Ishikawa (cell line): ENCODE measurements around the gene CSNK2B.

Experiments
- CEBPB ChIP-seq: IDR thresholded peaks from 2 replicates; pipeline ENCODE4 v1.6.1; 2012
- CREB1 ChIP-seq: IDR thresholded peaks from 2 replicates; pipeline ENCODE4 v1.6.1; 2012; ENCODE audit warnings: low read depth
- EGR1 ChIP-seq: IDR thresholded peaks from 2 replicates; pipeline ENCODE4 v1.6.1; 2012
- EP300 ChIP-seq: IDR thresholded peaks from 2 replicates; pipeline ENCODE4 v1.6.1; 2012; ENCODE audit warnings: borderline replicate concordance
- FOXM1 ChIP-seq: IDR thresholded peaks from 2 replicates; pipeline ENCODE4 v1.6.1; 2012; ENCODE audit warnings: low read depth, borderline replicate concordance
- MAX ChIP-seq: IDR thresholded peaks from 2 replicates; pipeline ENCODE4 v1.6.1; 2012
- NFIC ChIP-seq: IDR thresholded peaks from 2 replicates; pipeline ENCODE4 v1.6.1; 2012
- RAD21 ChIP-seq: IDR thresholded peaks from 2 replicates; pipeline ENCODE4 v1.6.1; 2012; ENCODE audit warnings: low read depth
- REST ChIP-seq: IDR thresholded peaks from 2 replicates; pipeline ENCODE4 v1.6.1; 2012; ENCODE audit warnings: low read depth, mild to moderate bottlenecking
- TAF1 ChIP-seq: IDR thresholded peaks from 2 replicates; pipeline ENCODE4 v1.6.1; 2012; ENCODE audit warnings: low read depth, mild to moderate bottlenecking
- TCF12 ChIP-seq: IDR thresholded peaks from 2 replicates; pipeline ENCODE4 v1.6.1; 2012; ENCODE audit warnings: low read depth
- TEAD4 ChIP-seq: IDR thresholded peaks from 2 replicates; pipeline ENCODE4 v1.6.1; 2012
- USF1 ChIP-seq: IDR thresholded peaks from 2 replicates; pipeline ENCODE4 v1.6.1; 2012
- YY1 ChIP-seq: IDR thresholded peaks from 2 replicates; pipeline ENCODE4 v1.6.1; 2012; ENCODE audit warnings: low read depth
- ZBTB7A ChIP-seq: IDR thresholded peaks from 2 replicates; pipeline ENCODE4 v1.6.1; 2012; ENCODE audit warnings: low read depth

CSNK2B gene

GRCh38 chr6:31697555-31697954, 31.7 kb downstream of the CSNK2B start:
- no peak for TF ChIP-seq USF1
- no peak for TF ChIP-seq ZBTB7A
- no peak for TF ChIP-seq NFIC
- no peak for TF ChIP-seq TCF12
- no peak for TF ChIP-seq CREB1
- TF ChIP-seq MAX = no peak
- TF ChIP-seq RAD21 = no peak
- TF ChIP-seq EP300 = no peak
- no peak for TF ChIP-seq TAF1
- TF ChIP-seq EGR1 = no peak
- TF ChIP-seq REST = no peak
- no peak for TF ChIP-seq TEAD4

- TF ChIP-seq REST (no peak), YY1 (no peak), RAD21 (no peak), FOXM1 (no peak), TCF12 (no peak), NFIC (no peak), EP300 (no peak), USF1 (no peak), MAX (no peak), TAF1 (no peak), CREB1 (no peak), EGR1 (no peak), CEBPB (no peak), ZBTB7A (no peak), TEAD4 (no peak)
Observed at GRCh38 chr6:31700740-31701401, 35.0 kb downstream of the CSNK2B start.

- TF ChIP-seq RAD21 = no peak
- TF ChIP-seq REST = no peak
Observed at GRCh38 chr6:31701666-31702404, 36.0 kb downstream of the CSNK2B start.

GRCh38 chr6:31702405-31702818, 36.5 kb downstream of the CSNK2B start:
- TF ChIP-seq ZBTB7A (peak; percentile 39; the same call in 1 of the 2 replicates), NFIC (no peak)
